Measurements from ENCODE around the gene IFTAP.
"Not testable (repeated sequence)": the region's sequence is repeated elsewhere in the genome, so short reads cannot be mapped to it uniquely, and the experiment has no call there.

- not testable (repeated sequence) for TF ChIP-seq CTCF (IDR thresholded peaks at IDR 0.05); POLR2A (IDR thresholded peaks at IDR 0.05; ENCODE audit: low read depth); POLR2AphosphoS5 (IDR thresholded peaks at IDR 0.05); EP300 (IDR thresholded peaks at IDR 0.05)
These were observed 67.1 kb downstream of the IFTAP start for GRCh38 chr11:36661359-36661758.
